GM12875 (cell line): ENCODE results near the gene GARRE1.
"Not testable (repeated sequence)": the region's sequence is repeated elsewhere in the genome, so short reads cannot be mapped to it uniquely, and the experiment has no call there.

Source experiments
- H3K4me3 ChIP-seq: one replicate; pipeline ENCODE4 v1.5.1; 2011; ENCODE audit warnings: low read depth, low read length, control low read depth
- TF ChIP-seq, protein P1 (sequence below): IDR thresholded peaks from 2 replicates; pipeline ENCODE4 v1.5.1; 2011; ENCODE audit warnings: low read depth, mild to moderate bottlenecking, control low read depth, inconsistent platforms, low read length, moderate library complexity, borderline replicate concordance; ENCODE audit not compliant: insufficient read depth

The GARRE1 gene

DNA sequence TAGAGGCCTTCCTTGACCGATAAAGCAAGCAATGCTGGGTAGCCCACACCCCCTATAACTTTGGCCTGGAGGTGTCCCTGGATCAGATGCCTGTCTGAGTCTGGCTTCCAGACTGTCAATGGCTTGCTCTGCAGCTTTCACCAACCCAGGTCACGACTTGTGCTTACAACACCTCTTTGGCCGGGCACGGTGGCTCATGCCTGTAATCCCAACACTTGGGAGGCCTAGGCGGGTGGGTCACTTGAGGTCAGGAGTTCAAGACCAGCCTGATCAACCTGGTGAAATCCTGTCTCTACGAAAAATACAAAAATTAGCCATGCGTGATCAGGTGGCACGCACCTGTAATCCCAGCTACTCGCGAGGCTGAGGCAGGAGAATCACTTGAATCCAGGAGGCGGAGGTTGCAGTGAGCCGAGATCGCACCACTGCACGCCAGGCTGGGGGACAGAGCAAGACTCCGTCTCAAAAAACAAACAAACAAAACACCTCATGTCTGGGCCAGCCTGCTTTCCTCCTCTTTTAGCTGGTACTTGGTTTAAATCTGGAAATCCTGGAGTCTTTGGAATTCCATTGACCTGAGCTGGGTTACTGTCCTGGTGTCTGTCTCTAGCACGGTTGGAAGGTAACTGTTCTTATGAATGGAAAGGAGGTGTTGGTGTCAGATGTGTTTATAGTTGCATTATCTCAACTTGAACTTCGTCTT, 10.3 kb upstream of the GARRE1 start:
- no peak overlapping the region for H3K4me3 ChIP-seq

GRCh38 chr19:34244611-34245299, 9.6 kb upstream of the GARRE1 start:
- no peak overlapping the region for H3K4me3 ChIP-seq
- TF ChIP-seq, protein P1, sequence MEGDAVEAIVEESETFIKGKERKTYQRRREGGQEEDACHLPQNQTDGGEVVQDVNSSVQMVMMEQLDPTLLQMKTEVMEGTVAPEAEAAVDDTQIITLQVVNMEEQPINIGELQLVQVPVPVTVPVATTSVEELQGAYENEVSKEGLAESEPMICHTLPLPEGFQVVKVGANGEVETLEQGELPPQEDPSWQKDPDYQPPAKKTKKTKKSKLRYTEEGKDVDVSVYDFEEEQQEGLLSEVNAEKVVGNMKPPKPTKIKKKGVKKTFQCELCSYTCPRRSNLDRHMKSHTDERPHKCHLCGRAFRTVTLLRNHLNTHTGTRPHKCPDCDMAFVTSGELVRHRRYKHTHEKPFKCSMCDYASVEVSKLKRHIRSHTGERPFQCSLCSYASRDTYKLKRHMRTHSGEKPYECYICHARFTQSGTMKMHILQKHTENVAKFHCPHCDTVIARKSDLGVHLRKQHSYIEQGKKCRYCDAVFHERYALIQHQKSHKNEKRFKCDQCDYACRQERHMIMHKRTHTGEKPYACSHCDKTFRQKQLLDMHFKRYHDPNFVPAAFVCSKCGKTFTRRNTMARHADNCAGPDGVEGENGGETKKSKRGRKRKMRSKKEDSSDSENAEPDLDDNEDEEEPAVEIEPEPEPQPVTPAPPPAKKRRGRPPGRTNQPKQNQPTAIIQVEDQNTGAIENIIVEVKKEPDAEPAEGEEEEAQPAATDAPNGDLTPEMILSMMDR = no peak

More for the DNA sequence above, 10.3 kb upstream of the GARRE1 start:
- TF ChIP-seq, protein P1 = no peak

DNA sequence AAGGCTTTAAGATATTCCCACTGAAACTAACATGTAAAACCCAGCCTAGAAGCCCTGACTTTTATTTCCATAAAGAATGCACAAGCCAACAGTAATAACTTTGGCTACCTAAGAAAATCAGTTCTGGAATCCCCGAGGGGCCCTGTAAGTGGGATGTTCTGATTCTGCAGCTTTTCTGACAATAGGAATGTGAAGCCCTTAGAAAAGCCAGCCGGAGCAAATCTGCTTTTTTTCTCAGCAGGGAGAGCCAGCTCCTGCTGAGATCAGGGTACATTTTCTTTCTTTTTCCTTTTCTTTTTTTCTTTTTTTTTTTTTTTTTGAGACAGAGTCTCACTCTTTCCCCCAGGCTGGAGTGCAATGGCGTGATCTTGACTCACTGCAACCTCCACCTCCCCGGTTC, 8.0 kb upstream of the GARRE1 start:
- no peak overlapping the region for H3K4me3 ChIP-seq
- TF ChIP-seq, protein P1 = no peak

- H3K4me3 ChIP-seq = no peak overlapping the region
- TF ChIP-seq, protein P1 = no peak
These were observed 5.4 kb upstream of the GARRE1 start for GRCh38 chr19:34248941-34249340.

GRCh38 chr19:34253167-34253566, 1.2 kb upstream of the GARRE1 start:
- H3K4me3 ChIP-seq = not testable (repeated sequence)

DNA sequence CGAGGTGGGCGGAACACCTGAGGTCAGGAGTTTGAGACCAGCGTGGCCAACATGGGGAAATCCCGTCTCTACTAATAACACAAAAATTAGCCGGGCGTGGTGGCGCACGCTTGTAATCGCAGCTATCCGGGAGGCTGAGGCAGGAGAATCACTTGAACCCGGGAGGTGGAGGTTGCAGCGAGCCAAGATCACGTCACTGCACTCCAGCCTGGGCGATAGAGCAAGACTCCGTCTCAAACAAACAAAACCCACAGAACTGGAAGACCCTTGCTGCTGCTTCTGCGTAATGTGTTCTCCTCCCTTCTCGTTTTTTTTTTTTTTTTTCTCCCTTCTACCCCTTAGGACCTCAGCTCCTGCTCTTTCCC, 691 bp upstream of the GARRE1 start:
- peak overlapping the region; percentile 83 for H3K4me3 ChIP-seq

DNA sequence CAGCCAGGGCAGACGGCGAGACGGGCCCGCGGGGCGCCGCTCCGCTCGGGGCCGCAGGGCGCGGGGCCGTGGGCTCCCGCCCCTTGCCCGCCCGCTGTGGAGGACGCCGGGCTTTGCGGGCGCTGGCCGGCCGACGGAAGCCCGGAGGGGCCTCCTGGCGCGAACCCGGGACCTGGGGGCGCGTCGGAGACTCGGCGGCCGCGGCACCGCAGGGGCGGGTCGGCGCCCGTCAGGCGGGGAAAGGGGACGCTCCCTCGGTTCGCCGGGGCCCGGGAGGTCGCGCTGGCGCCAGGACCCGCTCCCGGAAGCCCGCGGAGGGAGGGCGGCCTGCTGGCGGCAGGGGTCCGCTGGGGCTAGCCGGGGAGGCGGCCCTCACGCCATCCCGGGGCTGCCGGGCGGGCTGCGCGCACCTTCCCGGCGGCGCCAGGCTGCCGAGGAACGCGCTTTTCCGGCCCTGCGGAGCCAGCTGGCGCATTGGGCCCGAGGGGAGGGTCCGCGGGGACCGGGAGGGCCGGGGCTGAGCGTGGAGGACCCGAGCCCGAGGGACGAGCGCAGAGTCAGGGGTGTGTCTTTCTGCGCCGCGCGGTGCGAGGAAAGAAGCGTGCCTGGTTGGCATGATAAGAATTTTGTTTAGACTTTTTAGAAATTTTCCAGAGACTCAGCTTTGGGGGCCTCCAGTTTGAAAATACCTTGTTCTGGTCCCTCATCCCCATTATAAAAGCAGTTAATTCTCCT, 511 bp downstream of the GARRE1 start:
- H3K4me3 ChIP-seq = peak overlapping the region; percentile 83
- TF ChIP-seq, protein P1 = no peak

GRCh38 chr19:34255546-34255945, 1.2 kb downstream of the GARRE1 start:
- TF ChIP-seq, protein P1 = no peak
- H3K4me3 ChIP-seq = no peak overlapping the region
